Fibroblast of the aortic adventitia (primary cell): ENCODE measurements around the gene GLB1L3. TPM values are rescaled to one million over a fixed set of nuclear protein-coding genes. Genes with fewer than 3 reads are reported as not detected.
"Not testable (repeated sequence)": the region's sequence is repeated elsewhere in the genome, so short reads cannot be mapped to it uniquely, and the experiment has no call there.

ENCODE experiments used
- DNase-seq: peaks from one replicate; pipeline ENCODE4 v3.0.0-alpha.2; 2010; ENCODE audit warnings: low read depth
- H3K4me3 ChIP-seq: 2 replicates; pipeline ENCODE4 v1.5.1; 2011; ENCODE audit warnings: low read depth, mild to moderate bottlenecking, control low read depth, low read length, moderate library complexity
- CTCF ChIP-seq: IDR thresholded peaks from 2 replicates; pipeline ENCODE4 v1.5.1; 2011; ENCODE audit warnings: mild to moderate bottlenecking, low read length, control low read depth, inconsistent platforms; ENCODE audit not compliant: insufficient read depth
- total RNA-seq: library from RNA; depleted of rRNA; stranded (reverse); fragments of >200 nt; gene quantifications from 2 replicates; pipeline ENCODE4 v1.2.3, GENCODE V29; 2012; ENCODE audit warnings: low replicate concordance

Gene GLB1L3
- total RNA-seq, 1 donor = not detected

- TF ChIP-seq CTCF = no peak
- no peak overlapping the region for H3K4me3 ChIP-seq
Measured at GRCh38 chr11:134313379-134313778, 37.2 kb downstream of the GLB1L3 start.

GRCh38 chr11:134313821-134314607, 37.8 kb downstream of the GLB1L3 start:
- DNase-seq = no peak
- no peak overlapping the region for H3K4me3 ChIP-seq
- no peak for TF ChIP-seq CTCF

More at GRCh38 chr11:134313379-134313778, 37.2 kb downstream of the GLB1L3 start:
- DNase-seq = no peak

- no peak overlapping the region for H3K4me3 ChIP-seq
- DNase-seq = no peak
- TF ChIP-seq CTCF = no peak
Measured at GRCh38 chr11:134317103-134317502, 40.9 kb downstream of the GLB1L3 start.

- DNase-seq, H3K4me3 ChIP-seq: not testable (repeated sequence)
Measured at GRCh38 chr11:134321373-134321772, 45.2 kb downstream of the GLB1L3 start.

GRCh38 chr11:134322553-134322952, 46.4 kb downstream of the GLB1L3 start:
- H3K4me3 ChIP-seq = no peak overlapping the region
- no peak for DNase-seq
- TF ChIP-seq CTCF = no peak

- no peak overlapping the region for H3K4me3 ChIP-seq
- DNase-seq = no peak
- TF ChIP-seq CTCF = no peak
Measured at GRCh38 chr11:134328433-134328832, 52.3 kb downstream of the GLB1L3 start.

GRCh38 chr11:134330611-134331353, 54.6 kb downstream of the GLB1L3 start:
- no peak overlapping the region for H3K4me3 ChIP-seq
- DNase-seq = no peak
- TF ChIP-seq CTCF = no peak
